GM18499 (cell line): ENCODE results near the gene NFATC4.

Experiments
- ATAC-seq: cut with Tn5 transposase; IDR thresholded peaks from one replicate; pipeline ENCODE4 v1.9.1; 2021; ENCODE audit warnings: moderate number of reproducible peaks; ENCODE audit not compliant: insufficient read depth, unreplicated experiment

NFATC4 gene

GRCh38 chr14:24404814-24405213 is 36.8 kb downstream of the NFATC4 start:
- no peak for ATAC-seq

- no peak for ATAC-seq
Observed at GRCh38 chr14:24406416-24406815, 38.4 kb downstream of the NFATC4 start.

- ATAC-seq, result no peak
Observed at GRCh38 chr14:24407608-24408325, 39.8 kb downstream of the NFATC4 start.

- ATAC-seq, result no peak
Observed at GRCh38 chr14:24408764-24409163, 40.8 kb downstream of the NFATC4 start.

DNA sequence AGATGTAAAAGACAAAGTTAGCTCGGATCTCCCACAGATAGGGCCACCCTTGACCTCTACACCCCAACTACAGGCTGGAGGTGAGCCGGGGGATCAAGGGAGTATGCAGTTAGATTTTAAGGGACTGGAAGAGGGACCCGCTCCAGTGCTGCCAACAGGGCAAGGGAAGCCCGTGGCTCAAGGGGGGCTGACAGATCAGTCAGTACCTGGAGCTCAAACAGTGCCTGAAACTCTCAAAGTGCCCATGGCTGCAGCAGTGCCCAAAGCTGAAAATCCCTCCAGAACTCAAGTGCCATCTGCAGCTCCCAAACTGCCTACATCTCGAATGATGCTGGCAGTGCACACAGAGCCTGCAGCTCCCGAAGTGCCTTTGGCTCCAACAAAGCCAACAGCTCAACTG is 41.2 kb downstream of the NFATC4 start:
- ATAC-seq, result no peak

- no peak for ATAC-seq
Observed at GRCh38 chr14:24409956-24410355, 42.0 kb downstream of the NFATC4 start.

GRCh38 chr14:24411443-24412389 is 43.7 kb downstream of the NFATC4 start:
- ATAC-seq, result no peak

DNA sequence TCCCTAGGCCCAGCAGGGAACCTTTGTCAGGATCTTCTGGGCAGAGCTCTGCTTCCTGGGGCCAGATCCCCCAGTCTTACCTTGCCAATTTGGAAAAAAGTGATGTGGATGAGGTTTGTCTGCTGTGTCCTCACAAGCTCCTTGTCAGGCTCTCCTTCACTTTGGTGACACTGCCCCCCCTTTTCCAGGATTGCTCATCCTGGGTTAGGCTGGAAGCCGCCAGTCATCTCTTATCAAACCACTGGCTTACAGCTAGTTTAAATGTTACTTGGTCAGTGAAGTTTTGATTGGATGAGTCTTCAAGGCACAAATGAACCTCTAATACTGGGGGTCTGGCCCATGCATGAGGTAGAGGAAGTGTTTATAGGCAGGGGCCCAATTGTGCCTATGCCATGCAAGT is 46.1 kb downstream of the NFATC4 start:
- ATAC-seq, result no peak

DNA sequence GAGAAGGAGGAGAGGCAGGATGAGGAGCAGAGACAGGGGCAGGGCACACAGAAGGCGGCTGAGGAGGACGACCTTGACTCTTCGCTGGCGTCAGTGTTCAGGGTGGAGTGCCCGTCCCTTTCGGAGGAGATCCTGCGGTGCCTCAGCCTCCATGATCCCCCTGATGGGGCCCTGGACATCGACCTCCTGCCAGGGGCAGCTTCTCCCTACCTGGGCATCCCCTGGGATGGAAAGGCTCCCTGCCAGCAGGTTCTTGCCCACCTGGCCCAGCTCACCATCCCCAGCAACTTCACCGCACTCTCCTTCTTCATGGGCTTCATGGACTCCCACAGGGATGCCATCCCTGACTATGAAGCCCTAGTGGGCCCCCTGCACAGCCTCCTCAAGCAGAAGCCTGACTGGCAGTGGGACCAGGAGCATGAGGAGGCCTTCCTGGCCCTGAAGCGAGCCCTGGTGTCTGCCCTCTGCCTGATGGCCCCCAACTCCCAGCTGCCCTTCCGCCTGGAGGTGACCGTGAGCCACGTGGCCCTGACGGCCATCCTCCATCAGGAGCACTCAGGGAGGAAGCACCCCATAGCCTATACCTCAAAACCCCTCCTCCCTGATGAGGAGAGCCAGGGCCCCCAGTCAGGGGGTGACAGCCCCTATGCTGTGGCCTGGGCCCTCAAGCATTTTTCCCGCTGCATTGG is 46.9 kb downstream of the NFATC4 start:
- ATAC-seq, result no peak

GRCh38 chr14:24415421-24416253 is 47.7 kb downstream of the NFATC4 start:
- ATAC-seq, result no peak

DNA sequence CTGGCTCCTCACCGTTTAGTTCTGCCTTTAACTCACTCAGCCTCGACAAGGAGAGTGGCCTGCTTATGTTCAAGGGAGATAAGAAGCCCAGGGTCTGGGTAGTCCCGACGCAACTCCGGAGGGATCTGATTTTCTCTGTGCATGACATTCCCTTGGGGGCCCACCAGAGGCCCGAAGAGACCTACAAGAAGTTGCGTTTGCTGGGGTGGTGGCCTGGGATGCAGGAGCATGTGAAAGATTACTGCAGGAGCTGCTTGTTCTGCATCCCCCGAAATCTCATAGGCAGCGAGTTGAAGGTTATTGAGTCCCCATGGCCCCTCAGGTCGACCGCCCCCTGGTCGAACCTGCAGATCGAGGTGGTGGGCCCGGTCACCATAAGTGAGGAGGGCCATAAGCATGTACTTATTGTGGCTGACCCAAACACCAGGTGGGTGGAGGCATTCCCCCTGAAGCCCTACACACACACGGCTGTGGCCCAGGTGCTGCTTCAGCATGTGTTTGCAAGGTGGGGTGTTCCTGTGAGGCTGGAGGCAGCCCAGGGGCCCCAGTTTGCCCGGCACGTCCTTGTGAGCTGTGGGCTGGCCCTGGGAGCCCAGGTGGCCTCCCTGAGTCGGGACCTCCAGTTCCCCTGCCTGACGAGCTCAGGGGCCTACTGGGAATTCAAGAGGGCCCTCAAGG is 48.4 kb downstream of the NFATC4 start:
- no peak for ATAC-seq

DNA sequence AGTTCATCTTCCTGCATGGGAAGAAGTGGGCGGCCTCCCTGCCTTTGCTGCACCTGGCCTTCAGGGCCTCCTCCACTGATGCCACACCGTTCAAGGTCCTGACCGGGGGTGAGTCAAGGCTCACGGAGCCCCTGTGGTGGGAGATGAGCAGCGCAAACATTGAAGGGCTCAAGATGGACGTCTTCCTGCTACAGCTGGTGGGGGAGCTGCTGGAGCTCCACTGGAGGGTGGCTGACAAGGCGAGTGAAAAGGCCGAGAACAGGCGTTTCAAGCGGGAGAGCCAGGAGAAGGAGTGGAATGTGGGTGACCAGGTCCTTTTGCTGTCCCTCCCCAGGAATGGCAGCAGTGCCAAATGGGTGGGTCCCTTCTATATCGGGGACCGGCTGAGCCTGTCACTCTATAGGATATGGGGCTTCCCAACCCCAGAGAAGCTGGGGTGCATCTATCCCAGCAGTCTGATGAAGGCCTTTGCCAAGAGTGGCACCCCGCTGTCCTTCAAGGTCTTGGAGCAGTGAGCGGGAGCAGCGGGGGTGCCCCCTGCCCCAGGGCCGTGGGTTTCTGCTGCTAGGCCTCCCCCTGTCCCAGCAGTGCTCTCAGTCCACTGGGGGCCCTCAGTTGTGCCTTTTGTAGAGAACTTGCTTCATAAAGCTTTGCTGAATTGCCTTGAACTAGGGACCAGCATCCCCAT is 49.1 kb downstream of the NFATC4 start:
- ATAC-seq, result no peak

DNA sequence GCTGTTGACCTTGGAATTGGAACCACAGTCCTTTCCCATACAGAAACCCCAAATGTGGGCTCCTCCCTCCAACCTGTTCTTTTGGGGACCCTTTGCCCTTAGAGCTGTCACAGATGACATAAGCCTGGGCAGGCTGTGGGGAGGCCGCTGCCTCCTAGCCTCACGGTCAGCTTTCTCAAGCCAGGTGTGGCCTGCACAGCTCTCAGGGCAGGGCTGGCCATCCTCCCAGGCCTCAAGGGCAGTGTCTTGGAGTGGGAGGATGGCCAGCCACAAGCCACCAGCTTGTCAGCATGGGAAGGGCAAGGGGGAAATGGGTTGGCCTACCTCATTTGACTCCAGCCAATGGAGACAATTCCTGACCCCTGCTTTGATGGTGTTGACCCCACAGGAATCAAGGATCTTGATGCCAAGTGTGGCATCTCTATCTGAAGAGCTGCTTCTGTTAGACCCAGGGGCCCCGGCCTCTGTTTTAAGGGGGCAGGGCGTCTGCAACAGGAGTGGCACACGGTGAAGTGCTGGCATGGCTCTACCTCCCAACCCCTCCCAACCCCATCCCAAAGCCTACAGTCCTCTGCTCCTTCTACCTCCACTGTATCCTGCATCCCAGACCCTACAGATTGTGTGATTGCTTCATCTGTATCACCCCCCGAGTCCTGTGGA is 50.0 kb downstream of the NFATC4 start:
- no peak for ATAC-seq

DNA sequence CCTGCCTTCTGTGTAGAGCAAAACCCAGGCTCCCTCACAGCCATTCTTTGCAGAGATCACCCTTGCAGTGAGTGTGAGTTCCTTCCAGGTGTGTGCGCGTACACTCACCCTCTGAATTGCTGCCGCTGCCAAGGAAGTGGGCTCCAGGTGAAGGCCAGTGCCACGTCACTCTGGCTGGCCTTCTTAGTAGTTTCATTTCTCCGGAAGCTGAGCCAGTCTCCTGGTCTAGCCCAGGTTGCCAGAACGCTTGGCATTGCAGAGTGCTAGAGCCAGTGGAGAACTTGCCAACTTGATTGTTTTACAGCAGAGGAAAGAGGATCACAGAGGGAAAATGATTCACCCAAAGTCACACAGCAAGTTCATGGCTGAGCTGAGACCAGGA is 50.5 kb downstream of the NFATC4 start:
- ATAC-seq, result no peak

DNA sequence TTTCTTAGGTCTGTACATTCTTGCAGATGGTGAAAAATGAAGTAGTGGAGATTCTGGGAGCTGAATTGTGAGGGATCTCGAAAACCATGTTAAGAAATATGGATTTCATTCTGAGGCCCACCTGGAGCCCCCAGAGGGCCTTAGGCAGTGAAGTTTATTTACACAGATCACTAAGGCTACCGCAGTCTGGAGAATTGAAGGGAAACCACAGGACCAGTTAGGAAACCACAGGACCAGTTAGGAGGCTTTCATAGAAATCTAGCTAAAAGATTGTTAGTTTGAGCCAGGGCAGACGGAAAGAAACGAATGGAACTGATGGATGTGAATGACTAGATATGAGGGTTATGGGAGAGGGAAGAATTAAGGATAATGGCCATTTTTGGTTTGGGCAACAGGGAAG is 54.3 kb downstream of the NFATC4 start:
- ATAC-seq, result no peak

GRCh38 chr14:24422694-24423601 is 55.0 kb downstream of the NFATC4 start:
- no peak for ATAC-seq

DNA sequence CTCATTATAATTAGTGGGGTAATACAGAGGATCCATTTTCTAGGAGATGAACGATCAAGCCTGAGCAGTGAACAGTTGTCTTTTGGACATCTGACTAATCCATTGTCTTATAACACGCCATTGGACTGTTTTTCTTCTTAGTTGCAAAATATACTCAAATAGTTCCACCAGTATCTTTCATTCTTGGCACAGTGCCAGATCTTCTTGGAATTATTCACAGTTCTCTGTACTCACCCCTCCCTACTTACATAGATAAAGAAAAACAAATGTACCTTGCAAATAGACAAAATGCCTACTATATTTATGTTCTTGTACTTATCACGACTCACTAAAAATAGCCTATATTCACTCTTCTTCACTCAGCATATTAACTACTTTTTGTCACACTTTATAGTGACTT is 57.7 kb downstream of the NFATC4 start:
- ATAC-seq, result no peak
